Colonic mucosa (tissue), 4 donors: ENCODE measurements around the gene GRID1. TPM values are rescaled to one million over a fixed set of nuclear protein-coding genes. Genes with fewer than 3 reads are reported as not detected.
"Not testable (repeated sequence)": the region's sequence is repeated elsewhere in the genome, so short reads cannot be mapped to it uniquely, and the experiment has no call there.

Experiments
- DNase-seq: peaks from one replicate; pipeline ENCODE4 v3.0.0-alpha.2; 2020
- H3K27ac ChIP-seq: fragments of 200-600 bp; one replicate; pipeline ENCODE4 v1.8.0; 2021
- H3K27me3 ChIP-seq: fragments of 200-600 bp; one replicate; pipeline ENCODE4 v1.8.0; 2021
- H3K36me3 ChIP-seq: fragments of 200-600 bp; one replicate; pipeline ENCODE4 v1.8.0; 2021
- H3K4me1 ChIP-seq: fragments of 200-600 bp; one replicate; pipeline ENCODE4 v1.8.0; 2021; ENCODE audit warnings: mild to moderate bottlenecking
- H3K4me3 ChIP-seq: fragments of 200-600 bp; one replicate; pipeline ENCODE4 v1.8.0; 2021
- H3K9ac ChIP-seq, 2 donors: one replicate each; pipeline ENCODE4 v1.7.0; 2013; ENCODE audit warnings: control low read depth in 2 of 2, low read depth in 2 of 2, low read length in 2 of 2
- H3K9me3 ChIP-seq: fragments of 200-600 bp; one replicate; pipeline ENCODE4 v1.8.0; 2021
- intact Hi-C: fragments of 100-400 bp; cut with DNase I; formaldehyde crosslinking; loops from one replicate; pipeline ENCODE4 v1.14.1; 2022
- total RNA-seq, 2 donors: library from RNA; stranded (reverse); fragmentation: NEBNext Ultra II Directional in 1 of 2; extraction: Animal tissue kit (Norgen Biotek cat#: 25700) in 1 of 2; gene quantifications; one replicate each; pipeline ENCODE4 v1.2.1, GENCODE V29; 2021
- TF ChIP-seq, protein P1 (sequence below): fragments of 200-600 bp; IDR thresholded peaks from one replicate; pipeline ENCODE4 v1.8.0; 2022; ENCODE audit warnings: antibody characterized with exemption, mild to moderate bottlenecking
- donor health status: healthy.
- donor health status: DM: no; HTN: no; CAD: no.
- donor health status: DM: no; HTN: no; CAD: no.

GRID1 gene
- total RNA-seq, 2 donors from 2014 or later = 0.30 to 0.37 TPM

DNA sequence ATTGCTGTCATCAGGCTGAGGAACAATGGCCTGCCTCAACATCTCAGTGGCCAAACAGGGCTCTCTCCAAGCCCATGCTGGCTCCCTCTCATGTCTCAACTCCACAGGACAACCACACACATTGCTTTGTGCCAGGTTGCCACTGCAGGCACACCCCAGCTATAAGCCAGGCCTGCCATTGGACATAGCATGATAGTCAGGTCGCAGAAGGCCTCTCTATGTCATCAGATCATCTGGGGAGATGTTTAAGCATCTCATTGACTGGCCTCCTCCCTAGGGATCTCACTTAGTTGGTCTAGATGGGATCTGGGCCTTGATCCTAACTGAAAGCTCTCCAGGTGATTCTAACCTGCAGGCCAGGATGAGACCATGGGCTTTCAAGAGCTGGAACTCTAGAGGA lies 257.2 kb downstream of the GRID1 start:
- no peak overlapping the region for H3K9ac ChIP-seq
- H3K27ac ChIP-seq = no peak overlapping the region
- no peak overlapping the region for H3K4me3 ChIP-seq
- H3K27me3 ChIP-seq = no peaks in the 10 kb centered on the region
- no peaks in the 10 kb centered on the region for H3K36me3 ChIP-seq
- no peak for DNase-seq
- H3K4me1 ChIP-seq = no peaks in the 10 kb centered on the region
- TF ChIP-seq, protein P1, sequence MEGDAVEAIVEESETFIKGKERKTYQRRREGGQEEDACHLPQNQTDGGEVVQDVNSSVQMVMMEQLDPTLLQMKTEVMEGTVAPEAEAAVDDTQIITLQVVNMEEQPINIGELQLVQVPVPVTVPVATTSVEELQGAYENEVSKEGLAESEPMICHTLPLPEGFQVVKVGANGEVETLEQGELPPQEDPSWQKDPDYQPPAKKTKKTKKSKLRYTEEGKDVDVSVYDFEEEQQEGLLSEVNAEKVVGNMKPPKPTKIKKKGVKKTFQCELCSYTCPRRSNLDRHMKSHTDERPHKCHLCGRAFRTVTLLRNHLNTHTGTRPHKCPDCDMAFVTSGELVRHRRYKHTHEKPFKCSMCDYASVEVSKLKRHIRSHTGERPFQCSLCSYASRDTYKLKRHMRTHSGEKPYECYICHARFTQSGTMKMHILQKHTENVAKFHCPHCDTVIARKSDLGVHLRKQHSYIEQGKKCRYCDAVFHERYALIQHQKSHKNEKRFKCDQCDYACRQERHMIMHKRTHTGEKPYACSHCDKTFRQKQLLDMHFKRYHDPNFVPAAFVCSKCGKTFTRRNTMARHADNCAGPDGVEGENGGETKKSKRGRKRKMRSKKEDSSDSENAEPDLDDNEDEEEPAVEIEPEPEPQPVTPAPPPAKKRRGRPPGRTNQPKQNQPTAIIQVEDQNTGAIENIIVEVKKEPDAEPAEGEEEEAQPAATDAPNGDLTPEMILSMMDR = no peak
- H3K9me3 ChIP-seq = no peaks in the 10 kb centered on the region
- intact Hi-C loops = no loop called here

DNA sequence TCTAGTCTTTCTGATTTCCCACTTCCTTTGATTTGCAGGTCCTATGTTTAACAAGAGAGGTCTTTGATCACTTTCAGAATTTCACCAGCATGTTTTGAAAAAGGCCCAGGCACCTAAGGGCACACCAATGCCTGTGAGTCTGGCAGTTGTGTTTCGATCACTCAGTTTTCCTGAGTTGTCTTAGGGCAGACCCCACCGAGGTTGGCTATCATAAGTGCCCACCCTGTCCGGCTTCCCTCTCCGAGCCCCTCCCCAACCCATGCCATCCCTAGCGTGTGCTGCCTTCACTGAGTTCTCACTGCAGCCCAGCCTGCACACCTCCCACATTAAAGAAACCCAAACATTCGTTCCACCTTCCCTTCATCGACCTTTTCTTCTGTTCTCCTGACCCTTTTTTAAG lies 257.9 kb downstream of the GRID1 start:
- DNase-seq = no peak
- TF ChIP-seq, protein P1 = no peak
- H3K4me3 ChIP-seq = no peak overlapping the region
- no peak overlapping the region for H3K27ac ChIP-seq
- intact Hi-C loops = no loop called here
- no peaks in the 10 kb centered on the region for H3K36me3 ChIP-seq
- H3K4me1 ChIP-seq = no peaks in the 10 kb centered on the region
- no peaks in the 10 kb centered on the region for H3K9me3 ChIP-seq
- H3K27me3 ChIP-seq = no peaks in the 10 kb centered on the region
- H3K9ac ChIP-seq = no peak overlapping the region

DNA sequence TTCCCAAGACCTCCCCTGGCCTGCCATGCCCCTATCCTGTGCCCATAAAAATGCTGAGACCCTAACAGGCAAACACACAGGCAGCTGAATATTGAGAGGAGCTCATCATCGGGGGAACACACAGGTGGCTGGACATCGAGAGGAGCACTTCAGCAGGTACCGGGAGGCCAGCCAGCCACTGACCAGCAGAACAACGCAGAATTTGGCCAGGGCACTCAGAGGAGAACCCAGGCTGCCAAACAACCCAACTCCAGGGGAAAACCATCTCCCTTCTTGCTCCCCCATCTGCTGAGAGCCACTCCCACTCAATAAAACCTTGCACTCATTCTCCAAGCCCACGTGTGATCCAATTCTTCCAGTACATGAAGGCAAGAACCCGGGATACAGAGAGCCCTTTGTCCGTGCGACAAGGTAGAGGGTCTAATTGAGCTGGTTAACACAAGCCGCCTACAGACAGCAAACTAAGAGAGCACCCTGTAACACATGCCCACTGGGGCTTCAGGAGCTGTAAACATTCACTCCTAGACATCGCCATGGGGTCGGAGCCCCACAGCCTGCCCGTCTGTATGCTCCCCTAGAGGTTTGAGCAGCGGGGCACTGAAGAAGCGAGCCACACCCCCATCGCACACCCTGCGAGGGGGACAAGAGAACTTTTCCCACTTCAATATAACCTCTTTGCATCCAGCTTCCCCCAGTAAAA lies 258.8 kb downstream of the GRID1 start:
- H3K36me3 ChIP-seq = not testable (repeated sequence)

DNA sequence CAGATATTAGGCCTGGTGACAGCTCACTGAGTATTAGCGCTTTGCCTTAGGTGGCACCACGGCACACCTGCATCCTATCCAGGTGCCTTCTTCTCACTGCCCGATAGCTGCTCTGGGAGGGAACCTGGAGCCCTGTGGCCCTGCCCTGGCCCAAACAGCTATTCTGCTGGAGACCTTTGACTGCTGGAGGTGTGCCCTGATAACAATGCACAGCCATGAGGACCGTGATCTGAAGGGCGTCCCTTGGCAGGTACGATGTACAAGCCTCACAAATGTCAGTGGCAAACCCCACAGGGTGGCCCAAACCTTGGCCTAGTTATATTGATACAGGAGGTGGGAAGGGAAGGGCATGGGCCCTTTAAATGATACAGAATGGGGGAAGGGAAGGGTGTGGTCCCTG lies 259.5 kb downstream of the GRID1 start:
- Histone ChIP-seq H3K4me1 (no peaks in the 10 kb centered on the region), H3K36me3 (no peaks in the 10 kb centered on the region), H3K9ac (no peak overlapping the region), H3K4me3 (no peak overlapping the region), H3K27me3 (no peaks in the 10 kb centered on the region), H3K27ac (no peak overlapping the region), H3K9me3 (no peaks in the 10 kb centered on the region)
- intact Hi-C loops = no loop called here
- TF ChIP-seq, protein P1 = no peak
- no peak for DNase-seq

More for the DNA sequence above, 258.8 kb downstream of the GRID1 start:
- H3K9ac ChIP-seq, intact Hi-C loops, H3K9me3 ChIP-seq, H3K27ac ChIP-seq, H3K4me3 ChIP-seq, H3K4me1 ChIP-seq, H3K27me3 ChIP-seq, DNase-seq: not testable (repeated sequence)

DNA sequence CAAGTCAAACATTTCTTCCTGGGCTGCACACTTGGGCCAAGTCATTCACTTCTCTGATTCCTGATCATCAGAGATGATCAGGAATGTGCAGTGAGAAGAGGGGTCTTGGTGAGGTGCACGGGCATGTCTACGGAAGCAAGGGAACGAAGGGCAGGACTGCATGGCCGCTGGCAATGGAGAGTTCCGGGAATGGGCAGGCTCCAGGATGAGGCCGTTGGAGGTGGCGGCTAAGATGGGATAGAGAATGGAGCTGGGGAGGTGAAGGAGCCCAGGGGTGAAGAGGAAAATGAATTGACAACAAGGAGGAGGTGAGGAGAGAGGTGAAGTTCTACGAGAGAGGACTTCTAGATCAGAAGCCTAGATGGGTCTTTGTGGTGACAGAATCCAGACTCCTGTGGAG lies 260.0 kb downstream of the GRID1 start:
- no peak overlapping the region for H3K4me3 ChIP-seq
- H3K4me1 ChIP-seq = no peaks in the 10 kb centered on the region
- no peaks in the 10 kb centered on the region for H3K36me3 ChIP-seq
- H3K27ac ChIP-seq = no peak overlapping the region
- no peak overlapping the region for H3K9ac ChIP-seq
- H3K9me3 ChIP-seq = no peaks in the 10 kb centered on the region
- TF ChIP-seq, protein P1 = no peak
- DNase-seq = no peak
- no peaks in the 10 kb centered on the region for H3K27me3 ChIP-seq
- intact Hi-C loops = no loop called here

DNA sequence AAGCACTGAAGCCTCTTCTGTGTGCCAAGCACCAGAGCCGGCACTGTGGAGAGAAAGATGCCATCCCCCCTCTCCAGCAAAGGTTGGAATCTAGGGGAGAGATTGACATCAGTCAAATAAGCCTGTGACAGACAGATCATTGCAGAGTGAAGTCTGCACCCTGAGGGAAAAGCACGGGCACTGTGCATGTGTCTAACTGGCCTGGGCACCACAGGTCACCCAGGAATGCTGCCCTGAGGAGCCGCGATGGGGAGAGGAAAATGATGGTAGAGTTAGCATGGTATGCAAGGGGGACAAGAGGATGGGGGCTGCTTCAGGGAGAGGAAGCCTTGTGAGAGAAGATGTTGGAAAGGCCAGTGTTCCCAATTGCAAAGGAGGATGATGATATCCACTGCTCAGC lies 261.0 kb downstream of the GRID1 start:
- no peak overlapping the region for H3K9ac ChIP-seq
- no peaks in the 10 kb centered on the region for H3K9me3 ChIP-seq
- H3K4me3 ChIP-seq = no peak overlapping the region
- no peaks in the 10 kb centered on the region for H3K4me1 ChIP-seq
- intact Hi-C loops = no loop called here
- TF ChIP-seq, protein P1 = no peak
- no peak for DNase-seq
- no peaks in the 10 kb centered on the region for H3K27me3 ChIP-seq
- H3K36me3 ChIP-seq = no peaks in the 10 kb centered on the region
- no peak overlapping the region for H3K27ac ChIP-seq
